ENCODE data around the gene TMEM256.

GRCh38 chr17:7379134-7379533 lies 24.8 kb downstream of the TMEM256 start:
- TF ChIP-seq CTCF (IDR thresholded peaks at IDR 0.05; ENCODE audit: extremely low read depth in 1 of 2, insufficient read depth in 1 of 2, low read depth in 1 of 2, low read length in 2 of 2) (no peak), MYC (IDR thresholded peaks at IDR 0.05; ENCODE audit: low read depth, low read length) (no peak)

Measured in endothelial cell of umbilical vein (primary cell).